Amniotic epithelial cell (primary cell): Measurements from ENCODE around the gene POLG.

Experiments
- DNase-seq: peaks from one replicate; pipeline ENCODE4 v3.0.0-alpha.2; 2010; ENCODE audit warnings: low read depth

The POLG gene

GRCh38 chr15:89334510-89335297 lies at the start of gene POLG:
POLG (minus strand) TSS chr15:89334824; CDS start chr15:89333754, 1,070 bp downstream.
- peak; percentile 99 for DNase-seq

GRCh38 chr15:89384176-89384604 lies 49.6 kb upstream of the POLG start:
- DNase-seq: no peak

GRCh38 chr15:89383365-89384175 lies 48.9 kb upstream of the POLG start:
- peak; percentile 70 for DNase-seq

DNA sequence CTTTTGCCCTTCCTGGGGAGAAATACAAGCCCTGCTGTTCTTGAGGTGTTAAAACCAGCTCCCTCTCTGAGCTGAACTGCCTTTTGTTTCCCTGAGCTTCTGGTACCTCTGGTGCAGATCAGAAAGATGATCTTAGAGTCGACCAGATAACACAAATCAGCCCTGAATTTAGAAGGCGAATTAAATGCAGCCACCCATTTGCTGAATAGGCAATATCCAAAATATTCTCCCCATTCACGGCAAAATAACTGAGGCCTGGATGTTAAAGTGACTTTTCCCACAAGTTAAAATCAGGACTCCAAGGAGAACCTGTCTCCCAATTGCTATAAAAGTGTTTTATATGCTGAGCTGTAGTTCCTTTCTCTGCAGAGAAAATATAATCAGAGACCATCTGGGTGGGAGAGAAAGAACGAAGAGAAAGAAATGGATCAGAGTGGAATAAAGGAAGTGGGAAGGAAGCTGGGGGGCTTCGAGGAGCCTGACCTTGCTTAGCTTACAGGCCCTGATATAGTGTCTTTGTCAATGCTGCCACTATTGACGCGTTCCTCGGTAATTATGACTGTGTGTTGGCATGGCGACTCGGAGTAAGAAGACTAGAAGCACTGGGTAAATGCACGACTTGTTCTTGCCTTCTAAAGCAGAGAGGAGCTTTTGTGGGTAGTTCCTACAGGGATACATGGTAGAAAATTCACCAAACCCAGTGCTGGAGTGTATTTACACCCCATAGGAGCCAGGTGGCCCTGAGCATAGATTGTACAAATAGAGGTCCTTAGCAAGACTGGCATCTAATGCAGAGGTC lies 47.5 kb upstream of the POLG start:
- DNase-seq: no peak

DNA sequence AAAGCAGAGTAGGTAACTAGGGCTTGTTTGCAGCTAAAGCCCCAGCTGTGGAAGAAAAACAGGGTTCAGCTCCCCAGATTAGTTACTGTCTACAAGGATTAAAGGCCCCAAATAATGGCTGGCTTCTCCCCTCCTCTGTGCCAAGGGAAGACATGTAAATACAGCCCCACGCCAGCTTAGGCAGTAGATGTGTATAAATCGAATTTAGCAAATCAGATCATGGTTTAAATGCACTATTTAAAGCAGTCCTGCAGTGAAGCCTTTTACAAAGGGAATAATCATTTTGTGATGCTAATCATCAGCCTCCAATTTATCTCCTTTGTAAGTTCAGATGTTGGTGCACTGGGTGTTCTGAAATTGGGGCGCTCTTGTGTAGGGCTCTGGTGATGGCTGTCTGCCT lies 46.7 kb upstream of the POLG start:
- DNase-seq: no peak

- DNase-seq: no peak
These were observed 45.2 kb upstream of the POLG start for GRCh38 chr15:89379818-89380217.

GRCh38 chr15:89379251-89379695 lies 44.6 kb upstream of the POLG start:
- no peak for DNase-seq

DNA sequence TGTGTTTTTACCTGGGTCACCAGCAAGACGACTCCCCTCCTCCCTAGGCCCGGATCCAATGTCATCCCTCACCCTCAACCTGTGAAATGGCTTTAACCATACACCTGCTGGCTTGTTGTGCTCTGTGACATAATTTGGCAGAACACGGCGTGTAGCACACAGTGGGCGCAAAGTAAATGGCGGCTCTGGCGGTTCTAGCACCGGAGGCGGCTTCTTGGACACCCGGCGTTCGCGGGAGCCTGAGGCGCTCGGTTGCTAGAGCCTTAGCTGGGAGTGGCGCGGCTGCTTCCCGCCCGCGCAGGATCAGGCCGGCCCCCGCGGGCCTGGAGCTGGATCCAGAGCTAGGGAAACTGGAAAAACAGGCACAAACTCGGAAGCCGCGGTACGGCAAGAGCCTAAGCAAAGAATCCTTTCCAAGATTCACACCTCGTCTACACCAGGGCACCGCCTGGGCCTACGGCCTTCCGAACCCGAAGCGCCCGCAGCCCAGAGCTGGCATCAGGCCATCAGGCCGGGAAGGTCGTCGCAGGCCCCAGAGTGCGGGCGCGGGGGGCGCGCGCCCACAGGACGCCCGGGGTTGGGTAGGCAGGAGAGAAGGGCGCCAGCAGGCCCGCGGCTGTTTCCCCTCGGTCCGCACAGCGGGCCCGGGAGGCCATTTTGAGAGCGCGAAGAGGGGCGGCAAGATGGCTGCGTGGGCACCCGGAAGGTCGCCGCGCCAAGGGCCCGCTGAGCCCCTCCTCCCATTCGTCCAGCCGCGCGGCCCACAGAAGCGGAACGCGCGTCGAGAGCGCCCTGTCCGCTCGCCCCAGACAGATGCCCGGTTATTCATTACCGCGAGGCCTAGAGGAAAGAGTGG lies 43.9 kb upstream of the POLG start:
- no peak for DNase-seq

- DNase-seq: no peak
These were observed 43.2 kb upstream of the POLG start for GRCh38 chr15:89377842-89378295.

- no peak for DNase-seq
These were observed 42.6 kb upstream of the POLG start for GRCh38 chr15:89377024-89377841.

DNA sequence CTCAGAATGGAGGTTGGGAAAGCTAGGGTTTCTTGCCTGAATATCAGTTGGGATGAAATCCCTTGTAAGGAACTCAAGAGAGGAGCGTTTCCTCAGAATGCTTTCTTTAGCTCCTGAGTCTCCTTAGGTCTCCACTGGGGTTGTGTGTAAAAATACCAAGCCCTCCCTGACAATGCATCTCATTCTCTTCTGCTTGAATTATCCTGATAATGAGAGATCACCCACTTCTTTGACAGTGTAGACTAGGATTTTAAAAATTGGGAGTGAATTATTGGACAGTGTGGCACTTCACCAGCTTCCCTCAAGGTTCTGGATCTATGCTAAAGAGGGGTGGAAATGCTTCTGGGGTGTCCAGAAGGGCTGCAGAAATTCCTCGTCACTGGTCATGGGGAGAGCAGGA lies 41.8 kb upstream of the POLG start:
- DNase-seq: no peak

DNA sequence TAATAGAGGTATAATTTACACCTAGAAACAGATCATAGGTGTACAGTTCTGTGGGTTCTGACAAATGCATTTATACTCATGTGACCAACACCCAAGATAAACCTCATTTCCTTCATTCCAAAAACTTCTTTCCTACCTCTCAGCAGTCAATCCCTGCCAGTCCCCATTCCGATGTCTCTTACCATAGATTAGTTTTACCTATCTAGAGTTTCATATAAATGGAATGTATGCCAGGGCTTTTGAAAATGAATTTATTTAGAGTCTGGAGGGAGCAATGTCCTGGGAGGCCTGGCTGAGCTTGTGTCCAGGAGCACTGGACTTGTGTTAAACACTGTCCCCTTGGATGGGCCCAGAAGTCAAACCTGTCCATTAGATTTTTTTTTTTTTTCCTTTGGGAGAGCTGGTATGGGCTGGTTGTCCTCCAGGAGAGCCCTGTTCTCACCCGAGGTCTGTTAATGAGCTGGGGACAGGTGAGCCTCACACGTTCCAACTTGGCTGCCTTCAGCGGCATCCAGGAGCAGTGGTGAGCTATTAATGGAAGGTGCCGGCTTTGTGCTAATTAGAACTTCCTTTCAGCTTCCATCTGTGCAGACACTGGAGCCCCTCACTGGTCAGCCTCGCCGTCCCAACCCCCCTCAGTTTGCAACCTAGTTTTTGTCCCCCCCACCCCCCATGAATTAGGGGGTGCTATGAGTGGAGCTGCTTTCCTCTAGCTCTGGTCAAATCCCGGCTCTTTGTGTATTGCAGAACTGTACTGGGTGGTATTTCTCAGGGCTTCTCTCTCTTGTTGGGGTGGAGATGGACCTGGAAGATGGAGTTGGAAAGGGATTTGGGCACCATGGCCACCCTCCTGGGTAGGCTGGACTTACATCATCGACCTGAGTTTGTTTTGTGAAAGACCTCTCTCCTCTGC lies 40.7 kb upstream of the POLG start:
- DNase-seq: no peak

DNA sequence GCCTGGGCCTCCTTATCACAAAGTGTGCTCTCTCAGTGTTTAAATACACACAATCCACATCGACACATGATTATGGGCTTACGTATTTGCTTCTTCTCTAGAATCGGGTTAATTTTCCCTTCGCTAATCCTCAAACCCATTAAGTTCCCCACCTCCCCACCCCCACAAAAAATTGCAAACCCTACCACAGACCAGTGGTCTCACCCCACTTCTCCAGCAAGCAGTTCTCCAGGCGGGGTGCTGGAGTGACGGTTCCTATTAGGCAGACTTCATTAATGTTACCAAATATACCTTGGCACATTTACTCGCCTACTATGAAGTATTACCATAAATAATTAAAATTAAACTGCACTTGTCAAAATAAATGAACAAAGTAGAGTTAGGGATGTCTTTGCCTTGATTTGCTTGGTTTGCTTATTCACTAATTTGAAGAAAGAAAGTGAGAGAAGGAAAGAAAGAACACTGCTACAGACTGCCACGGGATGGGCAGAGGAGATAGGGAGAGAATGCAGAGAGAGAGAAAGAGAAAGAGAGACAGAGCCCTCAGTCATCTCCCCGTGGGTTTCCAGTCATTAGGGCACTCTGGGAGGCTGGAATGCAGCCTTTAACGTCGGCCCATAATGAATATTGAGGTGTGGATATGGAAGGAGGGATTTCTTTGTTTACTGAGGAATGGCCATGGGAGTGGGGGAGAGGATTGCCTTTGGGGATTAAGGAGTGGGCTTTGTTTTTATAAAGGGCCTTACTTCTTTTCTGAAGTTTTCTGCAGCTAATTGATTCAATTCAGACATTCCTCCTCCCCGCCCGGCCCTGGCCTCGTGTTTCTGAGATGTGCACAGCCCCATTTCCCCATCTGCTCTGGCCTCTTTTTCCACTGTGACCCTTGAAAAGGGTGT lies 39.7 kb upstream of the POLG start:
- DNase-seq: no peak

- no peak for DNase-seq
These were observed 37.7 kb upstream of the POLG start for GRCh38 chr15:89372069-89372935.

DNA sequence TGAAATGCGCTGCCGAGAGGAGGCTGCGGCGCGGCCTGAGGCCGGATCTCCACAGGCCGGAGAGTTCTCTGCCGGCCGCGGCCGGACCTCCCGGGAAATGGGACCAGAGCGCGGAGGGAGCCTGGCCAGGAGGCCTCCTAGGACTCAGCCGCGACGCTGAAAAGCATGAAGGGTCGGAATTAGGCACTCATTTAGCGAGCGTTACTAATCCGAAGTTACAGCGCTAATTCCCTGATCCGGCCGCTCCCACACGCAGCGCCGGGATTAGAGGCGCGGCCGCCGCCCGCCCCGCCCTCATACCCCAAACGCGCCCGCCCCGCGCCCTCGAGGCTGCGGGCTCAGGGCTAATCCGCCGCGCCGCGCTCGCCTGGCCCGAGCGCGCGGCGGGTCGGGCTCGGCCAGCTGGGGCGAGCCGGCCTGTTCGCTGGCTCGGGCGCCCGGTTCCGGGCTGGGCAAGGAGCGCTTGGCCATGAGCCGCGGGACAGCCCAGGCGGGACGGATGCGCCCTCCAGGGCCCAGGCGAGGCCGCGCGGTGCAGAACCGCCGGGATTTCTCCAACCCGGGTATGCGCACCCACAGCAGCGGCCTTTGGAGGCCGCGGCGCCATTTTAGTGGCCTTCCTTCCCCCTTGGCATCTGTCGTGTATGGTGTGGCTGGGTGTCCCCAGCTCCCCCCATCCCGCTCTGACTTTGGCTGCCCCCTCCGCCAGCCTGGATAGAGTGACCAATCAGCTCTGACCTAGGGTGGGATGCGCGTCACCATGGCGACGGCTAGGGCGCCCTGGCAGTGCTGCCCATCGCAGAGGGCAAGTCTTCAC lies 36.8 kb upstream of the POLG start:
- DNase-seq: no peak

- no peak for DNase-seq
These were observed 36.3 kb upstream of the POLG start for GRCh38 chr15:89370978-89371227.
